SK-N-SH (cell line): Measurements from ENCODE around the gene SCGB1D4. TPM values are rescaled to one million over a fixed set of nuclear protein-coding genes. Genes with fewer than 3 reads are reported as not detected.
"Not testable (repeated sequence)": the region's sequence is repeated elsewhere in the genome, so short reads cannot be mapped to it uniquely, and the experiment has no call there.

Source experiments
- CTCF ChIA-PET: fragments of 300-600, 350-600 bp; formaldehyde crosslinking; extraction: SDS; loops from one replicate; lab custom pipeline; 2021; lab: Yijun Ruan, JAX
- POLR2A ChIA-PET: fragments of 350-600 bp; sonication (Branson Sonifier 250); formaldehyde crosslinking; extraction: SDS; loops from one replicate; lab custom pipeline; 2020; ENCODE audit warnings: antibody characterized with exemption, inconsistent platforms; lab: Yijun Ruan, JAX
- DNase-seq: peaks from one replicate; pipeline ENCODE4 v3.0.0; 2012
- H2AFZ ChIP-seq: fragments of 200-600 bp; sonication (generic); 2 replicates; pipeline ENCODE4 v1.8.1; 2016; ENCODE audit warnings: antibody characterized with exemption, mild to moderate bottlenecking, low read depth
- H3F3A ChIP-seq: fragments of 200-600 bp; sonication (generic); replicated peaks from 2 replicates; pipeline ENCODE3; 2016; ENCODE audit warnings: antibody characterized with exemption, mild to moderate bottlenecking; ENCODE audit not compliant: insufficient read depth
- H3K27ac ChIP-seq, 2 experiments: fragments of 200-500 bp in 1 of 2; fragments of 200-600 bp in 1 of 2; sonication (Bioruptor generic) in 1 of 2; sonication (generic), shearing (Covaris generic) in 1 of 2; 2 replicates each; pipeline versions ENCODE4 v1.5.1 to v1.6.1; 2014 to 2016; ENCODE audit warnings: low read depth in 2 of 2, inconsistent platforms in 1 of 2, low read length in 1 of 2, mild to moderate bottlenecking in 1 of 2, mixed read lengths in 1 of 2
- H3K27me3 ChIP-seq: fragments of 200-600 bp; sonication (generic), shearing (Covaris generic); 2 replicates; pipeline ENCODE4 v1.6.1; 2016; ENCODE audit warnings: mixed run types; ENCODE audit not compliant: insufficient read depth
- H3K36me3 ChIP-seq, 2 experiments: fragments of 200-500 bp in 1 of 2; fragments of 200-600 bp in 1 of 2; sonication (Bioruptor generic) in 1 of 2; sonication (generic) in 1 of 2; replicated peaks in 1 of 2; 2 replicates each; pipeline versions ENCODE3 to v1.5.1; 2014 to 2016; ENCODE audit warnings: low read length in 1 of 2, mild to moderate bottlenecking in 1 of 2; ENCODE audit not compliant: insufficient read depth in 2 of 2, control insufficient read depth in 1 of 2
- H3K4me1 ChIP-seq, 2 experiments: fragments of 200-500 bp in 1 of 2; fragments of 200-600 bp in 1 of 2; sonication (Bioruptor generic) in 1 of 2; sonication (generic), shearing (Covaris generic) in 1 of 2; 2 replicates each; pipeline versions ENCODE4 v1.5.1 to v1.6.1; 2014 to 2016; ENCODE audit warnings: low read depth in 1 of 2, low read length in 1 of 2, mixed run types in 1 of 2; ENCODE audit not compliant: insufficient read depth in 2 of 2, control insufficient read depth in 1 of 2
- H3K4me2 ChIP-seq: fragments of 200-600 bp; sonication (generic), shearing (Covaris generic); 2 replicates; pipeline ENCODE4 v1.6.1; 2017; ENCODE audit warnings: mixed run types
- H3K4me3 ChIP-seq, 2 experiments: fragments of 200-500 bp in 1 of 2; fragments of 200-600 bp in 1 of 2; sonication (Bioruptor generic) in 1 of 2; sonication (generic), shearing (Covaris generic) in 1 of 2; 2 replicates each; pipeline versions ENCODE4 v1.5.1 to v1.8.1; 2014 to 2016; ENCODE audit warnings: low read depth in 2 of 2, inconsistent platforms in 1 of 2, low read length in 1 of 2, mild to moderate bottlenecking in 1 of 2, mixed read lengths in 1 of 2, moderate library complexity in 1 of 2
- H3K79me2 ChIP-seq: fragments of 200-600 bp; sonication (generic); 2 replicates; pipeline ENCODE4 v1.8.1; 2017; ENCODE audit warnings: mild to moderate bottlenecking; ENCODE audit not compliant: insufficient read depth
- H3K9ac ChIP-seq: fragments of 200-600 bp; sonication (generic); 2 replicates; pipeline ENCODE4 v1.6.1; 2017; ENCODE audit warnings: mixed run types
- H3K9me2 ChIP-seq: fragments of 200-600 bp; sonication (generic); 2 replicates; pipeline ENCODE4 v1.6.1; 2017; ENCODE audit warnings: mixed run types
- H3K9me3 ChIP-seq: fragments of 200-600 bp; sonication (generic); 2 replicates; pipeline ENCODE4 v1.6.1; 2017; ENCODE audit warnings: mixed run types, mild to moderate bottlenecking, moderate library complexity
- H4K20me1 ChIP-seq: fragments of 200-600 bp; sonication (generic); 2 replicates; pipeline ENCODE4 v1.6.1; 2017; ENCODE audit warnings: mild to moderate bottlenecking, mixed run types; ENCODE audit not compliant: insufficient read depth
- CHD2 ChIP-seq: fragments of 150-350 bp; IDR thresholded peaks from 2 replicates; pipeline ENCODE4 v1.6.1; 2018; ENCODE audit warnings: low read length; ENCODE audit not compliant: partially characterized antibody
- ELF1 ChIP-seq: IDR thresholded peaks from 2 replicates; pipeline ENCODE4 v1.4.0; 2012
- EP300 ChIP-seq, 2 experiments: IDR thresholded peaks; 2 replicates each; pipeline versions ENCODE4 v1.4.0 to v1.6.1; 2012; ENCODE audit warnings: borderline replicate concordance in 1 of 2, low read depth in 1 of 2, low read length in 1 of 2
- EZH2phosphoT487 ChIP-seq: fragments of 200-600 bp; sonication (generic); IDR thresholded peaks from 2 replicates; pipeline ENCODE4 v1.6.1; 2017; ENCODE audit warnings: low read depth, mixed run types, mild to moderate bottlenecking, antibody characterized with exemption, moderate library complexity, borderline replicate concordance
- FOSL2 ChIP-seq: IDR thresholded peaks from 2 replicates; pipeline ENCODE4 v1.4.0; 2012; ENCODE audit warnings: low read depth, mild to moderate bottlenecking, moderate library complexity, borderline replicate concordance
- FOXM1 ChIP-seq: IDR thresholded peaks from 2 replicates; pipeline ENCODE4 v1.4.0; 2012; ENCODE audit warnings: low read depth, mild to moderate bottlenecking
- GABPA ChIP-seq: IDR thresholded peaks from 2 replicates; pipeline ENCODE4 v1.4.0; 2012; ENCODE audit warnings: low read depth, mild to moderate bottlenecking
- GATA2 ChIP-seq: sonication (generic); formaldehyde crosslinking; IDR thresholded peaks from 2 replicates; pipeline ENCODE4 v1.5.0; 2020; ENCODE audit warnings: mild to moderate bottlenecking, missing genetic modification reagents
- MEF2A ChIP-seq: IDR thresholded peaks from 2 replicates; pipeline ENCODE4 v1.4.0; 2012; ENCODE audit warnings: low read depth, borderline replicate concordance
- MXI1 ChIP-seq: IDR thresholded peaks from 2 replicates; pipeline ENCODE4 v1.6.1; 2012; ENCODE audit warnings: mild to moderate bottlenecking, low read depth, low read length, improper control_type of control experiment
- NFIC ChIP-seq: IDR thresholded peaks from 2 replicates; pipeline ENCODE4 v1.4.0; 2012; ENCODE audit warnings: borderline replicate concordance
- PBX3 ChIP-seq: IDR thresholded peaks from 2 replicates; pipeline ENCODE4; 2012
- POLR2AphosphoS5 ChIP-seq: IDR thresholded peaks from 2 replicates; pipeline ENCODE4 v1.6.1; 2012; ENCODE audit warnings: low read depth, low read length
- RAD21 ChIP-seq: IDR thresholded peaks from 2 replicates; pipeline ENCODE4 v1.6.1; 2012; ENCODE audit warnings: mild to moderate bottlenecking, low read length
- REST ChIP-seq: IDR thresholded peaks from 2 replicates; pipeline ENCODE4 v1.6.1; 2012; ENCODE audit warnings: mild to moderate bottlenecking, low read depth, low read length, moderate library complexity
- RXRA ChIP-seq: IDR thresholded peaks from 2 replicates; pipeline ENCODE4 v1.4.0; 2012; ENCODE audit warnings: low read depth, mild to moderate bottlenecking, borderline replicate concordance
- SIN3A ChIP-seq: IDR thresholded peaks from 2 replicates; pipeline ENCODE4 v1.6.1; 2012; ENCODE audit warnings: low read depth, mild to moderate bottlenecking, low read length, moderate library complexity, borderline replicate concordance
- SMC3 ChIP-seq: IDR thresholded peaks from 2 replicates; pipeline ENCODE4 v1.6.1; 2012; ENCODE audit warnings: low read depth, low read length, improper control_type of control experiment
- TAF1 ChIP-seq: IDR thresholded peaks from 2 replicates; pipeline ENCODE4 v1.6.1; 2012; ENCODE audit warnings: low read depth, mild to moderate bottlenecking, low read length, moderate library complexity, borderline replicate concordance
- TEAD4 ChIP-seq: IDR thresholded peaks from 2 replicates; pipeline ENCODE4 v1.4.0; 2012; ENCODE audit warnings: mild to moderate bottlenecking, borderline replicate concordance; ENCODE audit not compliant: insufficient read depth
- USF2 ChIP-seq: fragments of 150-350 bp; IDR thresholded peaks from 2 replicates; pipeline ENCODE4 v1.6.1; 2017; ENCODE audit warnings: antibody characterized with exemption, low read length, low read depth, borderline replicate concordance
- WGBS: methylation state at CpG from one replicate; pipeline ENCODE4 v1.1.6; 2017; ENCODE audit warnings: low lambda C conversion rate; 5-methylcytosine and 5-hydroxymethylcytosine counted together
- polyA plus RNA-seq, 3 experiments: library from polyadenylated mRNA; depleted of rRNA; stranded (reverse); fragments of >200 nt; gene quantifications; 2 replicates each; pipeline ENCODE4 v1.2.3, GENCODE V29; 2012

SCGB1D4 gene
- polyA plus RNA-seq, 1 of the 3 experiments (the other 2 are of a cell fraction): not detected

GRCh38 chr11:62325781-62326180, 26.9 kb upstream of the SCGB1D4 start:
- POLR2A ChIA-PET, H3K4me3 ChIP-seq, H3K79me2 ChIP-seq, H3K4me1 ChIP-seq, H3K9ac ChIP-seq, H4K20me1 ChIP-seq, H3K9me2 ChIP-seq, H3K9me3 ChIP-seq, H3F3A ChIP-seq, H3K4me2 ChIP-seq, DNase-seq, H3K36me3 ChIP-seq, CTCF ChIA-PET, H2AFZ ChIP-seq, H3K27ac ChIP-seq: not testable (repeated sequence)
- H3K27me3 ChIP-seq: peaks cover 12% of the 10 kb centered on the region; the same call in 1 of the 2 replicates
- WGBS: 62% methylated on average over 5 of the region's 5 CpGs

DNA sequence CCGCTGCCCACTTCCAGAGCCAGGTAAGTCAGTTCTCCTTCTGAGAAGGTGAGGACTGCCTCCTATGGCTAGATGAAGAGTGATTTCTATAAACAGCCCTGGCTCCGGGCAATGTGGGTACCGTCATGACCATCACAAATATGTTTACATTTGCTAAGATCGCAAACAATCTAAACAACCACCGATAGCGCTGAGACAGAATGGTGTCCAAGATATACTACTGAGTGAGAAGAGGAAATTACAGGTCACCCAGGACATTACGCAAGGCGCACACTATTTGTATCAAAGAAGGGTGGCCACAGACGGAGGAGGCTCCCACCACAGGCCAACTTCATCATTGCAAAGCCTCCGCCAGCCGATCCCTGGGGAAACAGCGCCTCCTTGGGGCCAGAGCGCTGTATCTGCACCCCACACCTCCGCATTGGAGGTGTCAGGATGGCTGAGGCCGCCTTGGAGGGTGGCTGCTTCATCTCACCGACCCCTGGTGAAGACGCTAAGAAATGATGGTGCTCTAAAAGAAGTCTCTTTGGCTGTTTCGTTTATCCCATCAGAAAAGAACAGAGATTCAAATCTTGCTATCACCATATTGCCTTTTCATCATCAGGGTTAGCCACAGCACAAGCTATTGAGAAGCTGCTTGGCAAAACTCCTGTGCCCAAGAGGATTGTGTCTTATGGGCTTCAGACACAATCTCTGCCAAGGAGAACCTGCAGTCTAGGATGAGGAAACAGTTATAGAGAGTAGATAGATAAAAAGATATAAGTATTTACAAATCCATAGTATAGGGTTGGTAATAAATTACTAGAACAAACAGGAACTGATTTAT, 26.1 kb upstream of the SCGB1D4 start:
- ChIA-PET CTCF (interaction anchor here (1.0 to 4.0 kb wide), 4 partner anchors 13 to 154 kb away, joined by 3 to 34 read pairs (median 3); no protein-coding TSS in a partner anchor), POLR2A (no interaction called here)
- H3K4me1 ChIP-seq: peaks cover 0 to 3% of the 10 kb centered on the region in 2 experiments; a peak in 1 of 4 replicates
- no peaks in the 10 kb centered on the region for H3K79me2 ChIP-seq
- no peak overlapping the region for H3K9ac ChIP-seq
- no peak overlapping the region for H3K4me2 ChIP-seq
- H3K4me3 ChIP-seq: peak overlapping the region in 1 of 2 experiments; percentile 54; a peak in 1 of 4 replicates
- no peak overlapping the region for H3K27ac ChIP-seq
- H3K9me2 ChIP-seq: no peaks in the 10 kb centered on the region
- no peaks in the 10 kb centered on the region for H3F3A ChIP-seq
- DNase-seq: peak; percentile 76
- no peaks in the 10 kb centered on the region for H3K36me3 ChIP-seq
- H3K9me3 ChIP-seq: no peaks in the 10 kb centered on the region
- H3K27me3 ChIP-seq: peaks cover 10% of the 10 kb centered on the region; the same call in 1 of the 2 replicates
- no peak overlapping the region for H2AFZ ChIP-seq
- H4K20me1 ChIP-seq: no peaks in the 10 kb centered on the region
- 67% methylated on average over 15 of the region's 18 CpGs for WGBS
- no peak for TF ChIP-seq POLR2AphosphoS5
- no peak for TF ChIP-seq REST
- TF ChIP-seq RXRA: no peak
- no peak for TF ChIP-seq FOXM1
- no peak for TF ChIP-seq FOSL2
- no peak for TF ChIP-seq CHD2
- no peak for TF ChIP-seq NFIC
- TF ChIP-seq PBX3: no peak
- peak; percentile 15; the same call in 1 of the 2 replicates for TF ChIP-seq SMC3
- TF ChIP-seq TEAD4: no peak
- no peak for TF ChIP-seq EP300 (IDR thresholded peaks at IDR 0.05; ENCODE audit: borderline replicate concordance in 1 of 2, low read depth in 1 of 2, low read length in 1 of 2)
- TF ChIP-seq ELF1: no peak
- TF ChIP-seq MXI1: no peak
- TF ChIP-seq GABPA: no peak
- no peak for TF ChIP-seq USF2
- TF ChIP-seq GATA2 (CRISPR knock-in tag): no peak
- TF ChIP-seq MEF2A: no peak
- TF ChIP-seq TAF1: no peak
- no peak for TF ChIP-seq SIN3A
- TF ChIP-seq EZH2phosphoT487: no peak
- TF ChIP-seq RAD21: peak; percentile 67
